ENCODE data around the gene RALGPS2.

RALGPS2 gene, protein sequence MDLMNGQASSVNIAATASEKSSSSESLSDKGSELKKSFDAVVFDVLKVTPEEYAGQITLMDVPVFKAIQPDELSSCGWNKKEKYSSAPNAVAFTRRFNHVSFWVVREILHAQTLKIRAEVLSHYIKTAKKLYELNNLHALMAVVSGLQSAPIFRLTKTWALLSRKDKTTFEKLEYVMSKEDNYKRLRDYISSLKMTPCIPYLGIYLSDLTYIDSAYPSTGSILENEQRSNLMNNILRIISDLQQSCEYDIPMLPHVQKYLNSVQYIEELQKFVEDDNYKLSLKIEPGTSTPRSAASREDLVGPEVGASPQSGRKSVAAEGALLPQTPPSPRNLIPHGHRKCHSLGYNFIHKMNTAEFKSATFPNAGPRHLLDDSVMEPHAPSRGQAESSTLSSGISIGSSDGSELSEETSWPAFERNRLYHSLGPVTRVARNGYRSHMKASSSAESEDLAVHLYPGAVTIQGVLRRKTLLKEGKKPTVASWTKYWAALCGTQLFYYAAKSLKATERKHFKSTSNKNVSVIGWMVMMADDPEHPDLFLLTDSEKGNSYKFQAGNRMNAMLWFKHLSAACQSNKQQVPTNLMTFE

DNA sequence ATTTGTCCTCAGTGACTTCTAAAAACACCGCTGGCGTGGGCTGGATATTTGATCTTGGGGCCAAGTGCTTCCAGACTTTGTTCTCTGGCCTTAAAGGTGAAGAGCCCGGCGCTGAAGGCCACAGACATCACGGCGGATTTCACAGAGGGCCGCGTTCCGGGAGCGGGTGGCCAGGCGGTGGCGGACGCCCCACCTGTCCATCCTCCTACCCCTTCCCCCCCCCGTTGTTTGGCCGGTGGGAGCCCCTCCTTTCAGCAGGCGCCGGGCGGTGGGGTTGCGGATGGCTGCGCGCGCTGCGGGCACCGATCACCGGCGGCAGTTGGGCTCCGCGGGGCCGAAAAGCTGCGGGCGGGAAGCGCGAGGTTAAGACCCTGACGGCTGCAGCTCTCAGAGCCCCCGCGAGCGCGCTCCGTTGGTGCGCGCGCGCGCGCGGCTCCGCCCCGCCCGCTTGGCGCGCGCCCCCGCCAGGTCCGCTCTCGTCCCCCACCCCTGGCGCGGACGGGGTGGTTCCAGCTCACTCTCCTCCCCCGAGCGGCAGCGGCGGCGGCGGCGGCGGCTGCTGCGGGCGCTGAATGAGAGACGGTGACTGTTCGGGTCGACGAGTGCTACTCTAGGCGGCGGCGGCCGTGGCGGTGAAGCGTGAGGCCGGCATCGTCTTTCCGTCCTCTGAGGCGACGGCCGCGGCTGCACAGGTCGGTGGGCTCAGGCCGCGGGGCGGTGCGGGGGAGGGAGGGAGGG is at the start of gene RALGPS2:
Gene RALGPS2, plus strand, starts transcription at position 517 of the 738 bp plus-strand sequence. CDS start 51,521 bp downstream, outside the sequence.
- peak; percentile 48 for DNase-seq

- DNase-seq: no peak
Measured at GRCh38 chr1:178679237-178679636, 45.8 kb upstream of the RALGPS2 start.

GRCh38 chr1:178682429-178682828 is 42.6 kb upstream of the RALGPS2 start:
- no peak for DNase-seq

- no peak for DNase-seq
Measured at GRCh38 chr1:178682886-178683285, 42.2 kb upstream of the RALGPS2 start.

GRCh38 chr1:178683291-178683690 is 41.8 kb upstream of the RALGPS2 start:
- DNase-seq: no peak

DNA sequence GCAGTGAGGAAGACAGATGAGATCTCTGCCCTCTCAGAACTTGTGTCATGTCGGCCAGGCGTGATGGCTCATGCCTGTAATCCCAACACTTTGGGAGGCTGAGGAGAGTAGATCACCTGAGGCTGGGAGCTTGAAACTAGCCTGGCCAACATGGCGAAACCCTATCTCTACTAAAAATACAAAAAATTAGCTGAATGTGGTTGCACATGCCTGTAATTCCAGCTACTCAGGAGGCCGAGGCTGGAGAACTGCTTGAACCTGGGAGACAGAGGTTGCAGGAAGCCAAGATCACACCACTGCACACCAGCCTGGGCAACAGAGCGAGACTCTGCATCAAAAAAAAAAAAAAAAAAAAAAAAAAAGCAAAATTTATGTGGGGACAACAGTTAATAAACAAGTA is 40.9 kb upstream of the RALGPS2 start:
- DNase-seq: no peak

- no peak for DNase-seq
Measured at GRCh38 chr1:178684542-178685000, 40.5 kb upstream of the RALGPS2 start.

- no peak for DNase-seq
Measured at GRCh38 chr1:178686407-178686806, 38.6 kb upstream of the RALGPS2 start.

DNA sequence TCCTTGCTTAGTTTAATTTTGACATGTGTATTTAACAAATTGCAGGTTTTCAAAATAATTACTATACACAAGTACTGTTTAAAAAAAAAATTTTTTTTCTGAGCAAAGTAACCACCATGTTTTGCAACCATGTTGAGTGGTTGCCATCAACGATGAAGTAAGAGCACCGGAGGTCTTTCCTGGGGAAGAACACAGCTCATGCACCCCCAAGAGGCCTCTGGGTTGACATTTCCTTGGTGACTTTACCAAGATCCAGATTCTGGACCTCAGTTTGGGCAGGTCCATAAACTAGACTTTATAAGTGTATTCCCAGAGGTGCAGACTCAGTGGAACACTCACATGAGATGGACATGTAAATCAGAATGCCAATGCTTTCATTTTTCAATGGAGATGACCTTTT is 36.8 kb upstream of the RALGPS2 start:
- DNase-seq: no peak

DNA sequence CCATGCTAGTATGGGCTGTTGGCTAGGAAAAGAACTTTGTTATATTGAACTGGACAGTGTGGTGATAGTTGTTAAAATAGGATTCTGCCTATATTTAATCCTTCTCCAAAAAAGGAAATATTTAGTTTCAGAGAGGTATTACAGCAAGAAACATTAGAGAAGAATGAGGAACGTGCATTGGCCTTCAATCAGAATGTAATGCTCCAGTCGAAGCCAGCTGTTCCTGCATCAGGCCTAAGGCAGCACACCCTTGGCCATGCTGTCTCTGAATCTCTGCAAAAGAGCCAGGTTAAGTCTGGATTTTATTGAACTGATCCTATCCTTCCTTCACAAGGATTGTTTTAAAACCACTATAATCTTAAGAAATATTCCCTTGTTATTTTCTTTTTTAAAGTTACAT is 35.3 kb upstream of the RALGPS2 start:
- DNase-seq: no peak

GRCh38 chr1:178690496-178690895 is 34.5 kb upstream of the RALGPS2 start:
- DNase-seq: no peak

DNA sequence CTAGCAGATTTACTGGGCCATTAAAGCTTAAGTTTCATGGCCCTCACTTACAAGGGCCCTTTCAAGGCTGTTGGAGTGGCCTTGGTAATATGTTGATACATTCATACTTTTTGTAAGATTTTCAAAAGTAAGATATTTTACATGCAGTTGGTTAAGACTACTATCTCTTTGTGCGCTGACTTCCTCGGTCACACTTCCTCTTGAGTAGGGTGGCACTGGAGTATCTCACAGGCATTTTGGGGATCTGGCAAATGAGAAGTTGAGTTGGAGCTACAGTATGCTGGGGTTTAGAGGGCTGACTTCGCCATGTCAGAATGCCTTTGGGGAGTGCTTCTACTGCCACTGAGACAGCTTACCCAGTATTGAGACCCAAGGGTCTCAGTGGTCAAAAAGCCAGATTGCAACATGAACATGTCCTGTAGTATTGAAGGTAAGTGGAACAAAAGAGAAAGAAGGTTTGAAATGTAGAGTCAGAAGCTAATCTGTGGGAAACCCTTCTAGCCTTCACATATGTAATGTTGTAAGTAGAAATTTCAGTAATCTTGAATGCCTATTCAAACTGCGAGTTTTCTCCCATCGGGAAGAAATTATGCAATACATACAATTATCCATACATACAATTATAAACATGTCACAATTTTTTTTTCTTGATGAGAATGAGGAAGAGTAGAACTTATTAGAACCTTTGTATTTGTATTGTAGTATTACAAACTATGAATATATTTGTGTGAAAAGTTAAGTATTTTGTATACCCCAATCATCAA is 32.3 kb upstream of the RALGPS2 start:
- DNase-seq: no peak

- no peak for DNase-seq
Measured at GRCh38 chr1:178693366-178693765, 31.7 kb upstream of the RALGPS2 start.

DNA sequence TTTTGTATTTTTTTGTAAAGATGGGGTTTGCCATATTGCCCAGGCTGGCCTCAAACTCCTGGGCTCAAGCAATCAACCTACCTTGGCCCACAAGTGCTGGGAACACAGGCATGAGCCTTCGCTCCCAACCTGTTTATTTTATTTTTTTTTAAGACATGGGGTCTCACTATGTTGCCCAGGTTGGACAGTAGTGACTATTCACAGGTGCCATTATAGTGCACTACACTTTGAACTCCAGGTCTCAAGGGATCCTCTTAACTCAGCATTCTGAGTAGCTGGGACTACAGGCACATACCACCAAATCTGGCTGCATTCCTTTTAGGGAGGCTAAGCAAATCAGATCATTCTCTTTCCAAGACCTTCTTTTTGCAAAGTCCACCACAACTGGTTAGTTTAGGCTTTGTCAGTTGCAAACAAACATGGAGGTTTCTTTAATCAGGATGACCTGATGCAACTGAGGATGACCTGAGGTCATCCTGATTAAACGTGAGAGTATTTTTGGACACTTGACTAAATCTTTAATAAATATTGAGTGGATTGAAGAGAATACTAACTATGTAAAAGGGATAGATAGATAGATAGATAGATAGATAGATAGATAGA is 30.0 kb upstream of the RALGPS2 start:
- no peak for DNase-seq

DNA sequence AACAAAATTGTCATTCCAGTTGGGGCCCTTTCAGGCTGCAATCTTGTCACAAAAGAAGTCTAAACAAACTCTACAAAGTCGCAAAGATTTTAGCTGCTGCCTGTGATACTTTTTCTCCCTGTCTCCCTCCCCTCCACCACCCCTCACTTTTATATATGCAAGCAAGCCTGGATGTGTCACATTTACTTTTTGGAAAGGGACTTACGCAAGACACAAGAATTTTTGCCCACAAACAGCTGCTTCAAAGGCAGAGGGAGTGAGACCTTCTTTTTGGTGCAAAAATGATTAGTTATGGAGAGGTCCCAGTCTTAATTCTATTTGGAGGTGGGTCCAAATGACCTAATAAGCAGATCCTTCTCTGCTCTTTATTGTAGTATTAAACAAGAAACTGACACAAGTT is 22.9 kb upstream of the RALGPS2 start:
- no peak for DNase-seq

- DNase-seq: no peak
Measured at GRCh38 chr1:178704833-178705232, 20.2 kb upstream of the RALGPS2 start.

- DNase-seq: no peak
Measured at GRCh38 chr1:178706432-178706831, 18.6 kb upstream of the RALGPS2 start.

GRCh38 chr1:178713259-178713658 is 11.8 kb upstream of the RALGPS2 start:
- no peak for DNase-seq

GRCh38 chr1:178714453-178714852 is 10.6 kb upstream of the RALGPS2 start:
- DNase-seq: no peak

DNA sequence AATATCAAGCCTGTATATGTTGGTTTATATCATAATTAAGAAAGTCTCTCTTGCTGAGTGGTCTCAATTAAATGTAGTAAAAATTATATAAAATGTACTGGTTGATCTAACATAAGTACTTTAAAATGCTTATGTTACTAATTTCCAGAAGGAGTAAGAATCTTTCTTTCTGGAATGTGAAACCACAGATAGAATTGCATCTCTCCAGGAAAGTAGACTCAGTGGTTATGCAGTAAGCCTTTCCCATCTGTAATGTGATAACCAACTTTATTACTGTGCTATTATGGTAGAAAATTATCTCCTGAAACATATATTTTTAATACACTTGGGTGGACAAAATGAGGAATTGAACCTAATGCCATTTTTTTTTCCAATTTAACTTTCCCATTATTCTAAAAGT is 8.9 kb upstream of the RALGPS2 start:
- DNase-seq: no peak

DNA sequence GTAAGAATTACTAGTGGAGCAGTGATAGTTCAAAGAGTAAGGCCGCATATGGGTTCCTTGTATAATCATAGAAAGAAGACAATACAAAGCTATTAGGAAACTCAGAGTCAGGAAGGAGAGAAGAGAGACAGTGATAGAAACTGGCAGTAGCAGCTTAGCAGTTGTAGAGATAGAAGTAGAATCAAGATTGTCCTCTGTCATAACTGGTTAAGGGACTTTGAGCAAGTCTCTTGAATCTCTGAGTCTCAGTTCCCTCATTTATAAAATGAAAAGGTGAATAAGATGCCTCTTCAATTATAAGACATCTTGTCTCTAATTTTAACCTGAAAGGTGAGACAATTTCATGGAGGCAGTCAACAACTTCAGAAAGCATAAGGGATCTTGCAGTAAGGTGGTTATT is 6.5 kb upstream of the RALGPS2 start:
- DNase-seq: no peak

- DNase-seq: no peak
Measured at GRCh38 chr1:178723546-178723945, 1.5 kb upstream of the RALGPS2 start.

GRCh38 chr1:178724376-178724727 is 692 bp upstream of the RALGPS2 start:
- DNase-seq: no peak
